Midbrain (tissue), 1 donor: Measurements from ENCODE around the gene GPR55.

ENCODE experiments used
- DNase-seq: peaks from one replicate; lab custom pipeline; 2025; lab: John Stamatoyannopoulos, UW

The GPR55 gene

DNA sequence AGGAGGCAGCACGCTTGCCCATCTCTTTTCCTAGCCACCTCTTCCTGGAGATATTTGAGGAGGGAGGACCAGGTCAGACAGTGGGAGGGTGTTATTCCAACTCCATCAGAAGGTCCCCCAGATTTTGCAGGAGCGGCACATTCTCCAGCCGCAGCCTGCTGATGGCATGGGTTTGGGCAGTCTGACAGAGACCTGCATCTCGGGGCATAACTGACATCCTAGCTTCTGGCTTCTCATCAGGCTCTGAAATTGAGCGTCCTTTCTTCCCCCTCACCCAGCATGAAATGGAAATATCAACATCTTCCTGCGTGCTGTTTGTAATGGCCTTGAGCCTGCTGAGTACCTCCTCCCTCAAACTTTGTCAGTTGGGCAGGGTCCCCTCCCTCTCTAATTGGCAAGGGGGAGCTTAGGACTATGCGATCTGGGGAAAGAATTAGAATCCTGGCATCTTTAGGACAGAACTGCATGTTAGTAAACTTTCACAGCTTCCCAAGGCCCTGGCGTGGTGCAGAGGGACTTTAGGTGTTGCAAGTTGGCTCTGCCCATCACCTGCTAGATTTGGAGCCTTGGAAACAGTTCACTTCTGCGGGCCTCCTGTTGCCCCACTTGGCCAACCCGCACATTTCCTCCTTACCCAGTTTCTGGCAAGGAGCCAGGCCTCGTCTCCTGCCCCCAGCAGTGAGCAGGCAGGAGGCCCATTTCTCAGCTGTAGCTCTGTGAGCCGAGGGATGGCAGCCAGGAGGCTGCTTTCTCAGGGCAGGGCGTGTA lies 58.1 kb downstream of the GPR55 start:
- peak; percentile 75 for DNase-seq

DNA sequence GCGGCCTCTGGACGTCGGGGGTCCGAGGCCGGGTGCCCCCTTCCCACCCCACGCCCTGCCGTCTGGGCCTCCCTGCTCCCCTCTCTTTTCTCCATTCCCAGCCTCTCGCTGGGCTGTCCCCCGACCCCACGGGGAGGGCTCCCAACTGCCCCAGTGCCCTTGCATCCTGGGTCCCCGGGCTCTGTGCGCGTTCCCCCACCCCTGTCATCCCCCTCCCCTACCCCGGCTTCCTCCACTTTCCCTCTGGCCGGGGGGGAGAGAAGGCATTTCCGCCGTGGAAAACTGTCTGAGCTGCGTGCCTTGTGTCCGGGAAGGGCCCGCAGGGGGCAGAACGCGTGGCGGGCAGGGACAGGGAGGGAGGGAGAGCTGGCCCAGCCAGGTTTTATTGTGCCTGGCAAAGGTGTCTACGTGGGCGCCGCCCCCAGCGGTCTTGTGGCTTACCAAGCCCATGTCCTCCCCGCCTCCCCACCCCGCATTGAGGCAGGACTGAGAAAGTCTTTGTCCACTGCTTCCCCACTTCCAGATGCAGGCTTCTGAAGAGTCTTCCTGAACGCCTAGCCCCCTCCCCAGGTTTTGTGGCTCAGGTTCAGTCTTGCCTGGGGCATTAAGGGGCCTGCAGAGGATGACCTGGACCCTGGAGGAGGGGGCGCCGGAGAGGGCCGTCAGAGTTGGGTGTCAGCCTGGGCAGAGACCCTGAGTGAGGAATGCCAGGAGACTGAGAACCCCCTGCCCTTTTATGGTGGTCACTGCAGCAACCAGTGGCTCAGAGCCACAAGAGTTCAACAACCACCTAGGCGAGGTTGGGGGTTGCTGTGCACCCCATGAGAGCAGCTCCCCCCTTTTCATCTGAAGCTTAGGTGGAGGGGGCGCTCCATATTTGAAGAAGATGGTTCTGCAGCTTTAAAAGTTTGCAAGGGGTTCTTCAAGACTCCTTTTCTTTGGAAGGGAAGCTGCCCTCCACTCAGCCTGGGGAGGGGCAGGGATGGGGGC lies 59.0 kb downstream of the GPR55 start:
- DNase-seq, result peak; percentile 38

DNA sequence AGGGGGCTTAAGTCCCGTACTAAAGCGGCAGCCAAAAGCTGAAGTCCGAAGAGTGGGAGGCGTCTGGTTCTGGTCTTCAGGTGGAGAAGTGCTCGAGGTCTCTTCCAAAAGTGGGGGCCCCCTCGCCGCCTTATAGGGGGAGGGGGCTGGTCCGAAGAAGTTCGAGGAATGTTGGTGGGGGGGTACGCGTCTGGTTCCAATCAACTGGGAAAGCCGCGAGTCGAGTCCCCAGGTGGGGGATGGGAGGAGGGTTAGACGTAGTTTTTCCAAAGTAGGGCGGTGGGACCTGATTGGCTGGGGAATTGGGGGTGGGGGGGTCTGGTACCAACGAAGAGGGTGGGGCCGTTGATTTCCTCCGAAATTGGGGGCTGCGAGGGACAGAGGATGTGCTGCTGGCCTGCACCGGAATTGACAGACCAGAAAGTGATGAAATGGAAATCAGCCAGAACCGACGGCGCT lies 59.7 kb downstream of the GPR55 start:
- DNase-seq, result no peak

DNA sequence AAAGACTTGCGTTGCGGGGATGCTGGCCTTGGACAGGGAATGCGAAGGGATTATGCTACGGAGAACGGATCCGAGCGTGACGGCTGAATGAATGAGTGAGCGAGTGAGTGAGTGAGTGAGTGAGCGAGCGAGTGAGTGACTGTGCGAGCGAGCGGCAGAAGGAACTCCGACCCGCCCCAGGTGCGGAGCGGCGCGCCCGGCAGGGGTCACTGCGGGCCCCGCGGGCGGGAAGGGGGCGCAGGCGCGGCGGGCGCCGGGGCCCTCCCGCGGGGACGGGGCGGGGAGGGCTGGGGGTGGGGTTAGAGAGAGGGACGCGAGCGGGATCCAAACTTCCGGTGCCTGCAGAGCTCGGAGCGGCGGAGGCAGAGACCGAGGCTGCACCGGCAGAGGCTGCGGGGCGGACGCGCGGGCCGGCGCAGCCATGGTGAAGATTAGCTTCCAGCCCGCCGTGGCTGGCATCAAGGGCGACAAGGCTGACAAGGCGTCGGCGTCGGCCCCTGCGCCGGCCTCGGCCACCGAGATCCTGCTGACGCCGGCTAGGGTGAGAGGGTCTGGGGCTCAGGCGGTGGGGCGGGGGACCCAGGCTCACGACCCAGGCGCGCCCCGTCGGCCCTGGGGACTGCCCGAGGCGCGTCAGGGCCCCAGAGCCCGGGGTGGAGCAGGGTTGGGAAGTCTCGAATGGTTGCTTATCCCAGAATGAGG lies 60.3 kb downstream of the GPR55 start, which contains the start of gene ITM2C:
ITM2C (plus strand) TSS at position 338 of the 702 bp plus-strand sequence; CDS start at position 422, 84 bp downstream.
- DNase-seq, result peak; percentile 55

DNA sequence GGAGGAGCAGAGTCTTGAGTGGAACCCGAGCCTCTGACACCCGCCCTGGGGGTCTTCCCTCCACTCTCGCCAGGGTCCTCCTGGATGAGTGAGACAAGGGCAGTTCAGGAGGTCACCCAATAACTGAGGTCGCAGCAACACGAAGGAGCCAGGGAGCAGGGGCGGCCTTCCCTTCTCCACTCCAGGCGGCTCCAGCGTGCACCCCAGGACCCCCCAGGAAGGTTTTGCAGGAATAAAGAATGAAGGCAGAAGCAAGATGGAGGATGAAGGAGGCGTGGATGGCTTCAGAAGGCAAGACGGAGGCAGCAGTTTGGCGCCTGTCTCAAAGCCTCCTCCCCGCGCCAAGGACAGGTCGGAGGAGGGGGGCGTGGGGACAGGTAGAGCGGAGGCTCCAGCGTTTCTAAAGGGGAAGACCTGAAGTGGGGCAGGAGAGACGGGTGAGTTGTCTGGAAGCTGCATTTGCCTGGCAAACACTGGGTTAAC lies 60.9 kb downstream of the GPR55 start:
- DNase-seq, result no peak

DNA sequence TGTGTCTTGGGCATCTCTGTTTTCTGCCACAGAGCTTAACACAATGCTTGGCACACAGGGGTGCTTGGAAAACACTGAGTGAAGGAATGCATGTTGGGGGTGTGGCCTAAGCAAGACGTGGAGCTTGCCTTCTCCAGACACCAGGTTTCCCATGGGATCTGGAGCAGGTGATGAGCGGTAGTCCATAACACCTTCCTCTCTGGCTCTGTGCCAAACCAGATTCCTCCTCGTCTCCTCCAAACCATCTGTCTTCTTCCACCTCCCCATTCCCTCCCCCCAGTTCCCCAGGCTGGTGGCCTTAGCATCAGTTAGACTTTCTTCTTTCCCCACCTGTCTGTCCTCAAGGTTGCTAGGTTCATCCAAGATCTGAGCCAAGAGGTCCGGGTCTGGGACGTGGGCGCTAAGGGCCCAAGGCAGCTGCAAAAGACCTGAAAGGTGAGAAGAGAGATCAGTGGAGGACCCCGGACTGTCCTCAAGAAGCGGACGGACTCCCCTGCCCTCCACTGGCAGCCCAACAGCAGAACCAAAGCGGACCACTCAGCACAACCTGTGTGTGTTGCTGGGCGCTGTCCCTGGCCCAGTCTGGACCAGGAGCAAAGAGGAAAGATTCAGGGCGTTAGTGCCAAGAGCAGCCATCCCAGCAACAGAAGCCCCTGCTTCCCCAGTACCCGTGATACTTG lies 61.5 kb downstream of the GPR55 start:
- DNase-seq, result no peak

DNA sequence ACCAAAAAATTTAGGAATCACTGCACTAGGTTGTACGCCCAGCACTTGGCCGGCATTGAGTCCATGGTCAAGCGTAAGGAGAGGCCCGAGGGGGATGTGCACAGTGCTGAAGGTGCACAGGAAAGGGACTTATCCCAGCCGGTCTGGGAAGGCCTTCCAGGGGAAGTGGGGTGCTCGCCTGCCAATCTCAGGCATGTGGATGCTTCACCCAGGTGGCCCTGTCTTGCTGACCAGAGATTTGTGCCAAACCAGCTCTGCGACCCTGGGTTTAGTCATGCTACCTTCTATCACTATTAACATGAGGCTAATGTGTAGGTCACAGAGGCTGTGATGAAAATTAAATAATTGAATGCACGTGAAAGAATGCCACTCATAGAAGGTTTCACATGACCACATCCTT lies 62.0 kb downstream of the GPR55 start:
- DNase-seq, result no peak

DNA sequence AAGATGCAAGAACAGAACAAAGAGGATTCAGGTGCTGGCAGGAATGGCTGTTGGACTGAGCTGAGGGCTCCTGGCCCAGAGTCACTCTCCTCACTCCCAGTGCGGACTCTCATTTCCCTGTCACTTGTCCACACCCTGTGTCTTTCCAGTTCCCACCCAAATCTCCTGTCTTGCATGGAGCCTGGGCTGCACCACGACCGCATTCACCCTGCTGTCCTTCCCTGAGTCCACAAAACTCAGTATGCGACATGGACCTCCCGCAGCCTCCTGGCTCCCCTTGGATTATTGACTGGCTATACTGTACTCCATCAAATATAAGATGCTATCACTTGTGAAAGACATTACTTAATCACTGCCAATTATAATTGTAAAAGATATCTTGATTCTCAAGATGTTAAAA lies 62.8 kb downstream of the GPR55 start:
- no peak for DNase-seq

DNA sequence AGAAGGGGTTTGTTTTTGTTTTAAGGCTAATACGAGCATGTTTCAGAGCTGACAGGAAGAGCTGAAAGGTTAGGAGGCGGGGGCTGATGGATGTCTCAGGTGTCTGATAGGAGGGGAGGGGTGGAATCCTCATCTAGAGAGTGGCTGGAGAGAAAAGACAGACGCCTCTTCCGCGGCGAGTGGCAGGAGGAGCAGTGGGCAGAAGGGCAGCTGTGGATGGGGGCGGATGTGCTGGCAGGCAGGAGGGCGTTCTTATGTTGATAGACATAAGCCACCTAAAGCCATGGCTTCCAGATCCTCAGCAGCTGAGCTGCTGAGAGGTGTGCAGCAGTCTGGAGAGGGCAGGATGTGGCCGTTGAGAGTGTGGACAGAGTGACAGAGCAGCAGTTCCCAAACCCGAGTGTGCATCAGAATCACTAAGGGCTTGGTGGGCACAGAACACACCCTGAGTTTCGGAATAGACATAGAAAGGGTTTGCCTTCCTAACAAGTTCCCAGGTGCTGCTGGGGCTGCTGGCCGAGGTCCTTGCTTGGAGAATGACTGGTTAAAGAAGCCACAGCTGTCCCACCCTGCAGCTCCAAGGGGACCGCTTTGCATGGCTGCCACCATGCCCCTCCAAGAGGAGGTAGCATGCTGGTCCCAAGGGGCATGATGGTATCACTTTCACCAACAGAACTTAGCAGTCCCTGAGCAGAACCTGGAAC lies 63.3 kb downstream of the GPR55 start:
- no peak for DNase-seq
